Natural killer cell (primary cell): ENCODE results near the gene LEF1. TPM values are rescaled to one million over a fixed set of nuclear protein-coding genes. Genes with fewer than 3 reads are reported as not detected.

Source experiments
- ATAC-seq, 3 donors: fragments of 150-1000 bp in 2 of 3; fragments of 200-7000 bp in 1 of 3; cut with Tn5 transposase; 1 replicate in 1 of 3; 2 replicates in 2 of 3; pipeline ENCODE4 v1.10.0; 2021; ENCODE audit warnings: mild to moderate bottlenecking in 2 of 3, moderate library complexity in 2 of 3
- DNase-seq, 2 donors: peaks; one replicate each; pipeline versions ENCODE4 v3.0.0 to v3.0.0-alpha.2; 2013 to 2021; ENCODE audit warnings: mixed read lengths in 1 of 2
- H3K27ac ChIP-seq: one replicate; pipeline ENCODE4 v1.5.1; 2013; ENCODE audit warnings: mild to moderate bottlenecking, low read length
- H3K27me3 ChIP-seq: one replicate; pipeline ENCODE4 v1.6.1; 2013; ENCODE audit warnings: low read length; ENCODE audit not compliant: control insufficient read depth, insufficient read depth
- H3K36me3 ChIP-seq: one replicate; pipeline ENCODE4 v1.6.1; 2013; ENCODE audit warnings: low read length; ENCODE audit not compliant: control insufficient read depth, insufficient read depth
- H3K4me1 ChIP-seq: one replicate; pipeline ENCODE4 v1.6.1; 2013; ENCODE audit warnings: low read length; ENCODE audit not compliant: control insufficient read depth, insufficient read depth
- H3K4me3 ChIP-seq: one replicate; pipeline ENCODE4 v1.5.1; 2013; ENCODE audit warnings: low read length
- H3K9me3 ChIP-seq: one replicate; pipeline ENCODE4 v1.6.1; 2013; ENCODE audit warnings: low read length; ENCODE audit not compliant: control insufficient read depth, insufficient read depth
- H3K27ac Mint-ChIP-seq, 2 donors: one replicate each; pipeline ENCODE4 v1.8.0; 2022; ENCODE audit warnings: mild to moderate bottlenecking in 2 of 2, mixed read lengths in 2 of 2, moderate library complexity in 1 of 2
- H3K27me3 Mint-ChIP-seq, 2 donors: one replicate each; pipeline ENCODE4 v1.8.0; 2022; ENCODE audit warnings: low read depth in 2 of 2, mixed read lengths in 2 of 2
- H3K36me3 Mint-ChIP-seq: one replicate; pipeline ENCODE4 v1.8.0; 2022; ENCODE audit warnings: mixed read lengths
- H3K4me1 Mint-ChIP-seq, 2 donors: one replicate each; pipeline ENCODE4 v1.8.0; 2022; ENCODE audit warnings: mixed read lengths in 2 of 2
- H3K4me3 Mint-ChIP-seq: one replicate; pipeline ENCODE4 v1.8.0; 2022; ENCODE audit warnings: mild to moderate bottlenecking, moderate library complexity, mixed read lengths
- H3K9me3 Mint-ChIP-seq, 2 donors: one replicate each; pipeline ENCODE4 v1.8.0; 2022; ENCODE audit warnings: mixed read lengths in 2 of 2
- WGBS: methylation state at CpG from one replicate; pipeline ENCODE4 v1.1.7; 2013; ENCODE audit warnings: missing lambda C conversion rate; ENCODE audit not compliant: insufficient coverage; 5-methylcytosine and 5-hydroxymethylcytosine counted together
- intact Hi-C: fragments of 100-400 bp; cut with micrococcal nuclease; formaldehyde crosslinking; loops from one replicate; pipeline ENCODE4 v1.14.2; 2022
- total RNA-seq, 4 donors: library from RNA; stranded (reverse); fragments of 120-200 nt in 1 of 4; gene quantifications; one replicate each; pipeline versions ENCODE4 v1.2.3 to v1.2.4, GENCODE V29; 2013 to 2022
- TF ChIP-seq, protein P1 (sequence below): fragments of 200-600 bp; IDR thresholded peaks from one replicate; pipeline ENCODE4 v1.8.0; 2022; ENCODE audit warnings: antibody characterized with exemption

Gene LEF1
- total RNA-seq, 3 donors from 2014 or later (not counting 1 experiment from before 2014, with no cell fraction given) = 18.7 to 39.8 (median 24.5) TPM

DNA sequence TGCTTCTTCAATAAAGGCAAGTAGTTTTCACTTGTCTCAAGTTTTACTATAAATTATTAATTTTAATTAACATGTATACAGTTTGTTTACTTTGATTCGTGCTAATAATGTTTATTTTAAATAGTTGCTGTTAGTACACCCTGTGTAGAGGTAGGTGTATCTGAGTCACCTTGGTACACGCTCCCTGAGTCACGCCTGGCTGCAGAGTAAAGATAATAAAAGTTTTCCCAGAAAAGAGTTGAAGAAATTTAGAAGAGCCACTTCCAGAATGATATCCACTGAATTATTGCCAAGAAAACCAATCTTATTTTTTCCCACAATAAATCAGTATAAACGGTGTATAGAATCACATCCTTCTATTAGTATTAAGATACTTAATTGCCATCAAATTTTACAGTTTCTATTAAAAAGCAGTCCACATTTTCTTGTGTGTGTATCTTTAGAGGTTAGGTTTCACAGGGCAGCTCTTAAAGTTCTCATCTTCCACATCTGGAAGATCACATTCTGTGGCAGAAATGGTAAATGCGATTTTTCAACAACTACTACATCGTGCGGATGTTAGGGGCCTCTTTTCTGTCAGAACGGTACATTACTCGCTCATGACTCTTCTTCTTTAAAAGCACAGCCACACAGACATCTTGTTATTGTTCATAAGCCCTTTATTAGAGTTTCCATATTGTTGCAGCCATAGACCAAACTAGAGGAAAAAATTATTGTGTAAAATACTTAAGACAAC, 123.6 kb downstream of the LEF1 start:
- WGBS = 96% methylated on average over 8 of the region's 9 CpGs
- H3K4me3 Mint-ChIP-seq = no peak overlapping the region
- no peak overlapping the region for H3K27ac ChIP-seq

DNA sequence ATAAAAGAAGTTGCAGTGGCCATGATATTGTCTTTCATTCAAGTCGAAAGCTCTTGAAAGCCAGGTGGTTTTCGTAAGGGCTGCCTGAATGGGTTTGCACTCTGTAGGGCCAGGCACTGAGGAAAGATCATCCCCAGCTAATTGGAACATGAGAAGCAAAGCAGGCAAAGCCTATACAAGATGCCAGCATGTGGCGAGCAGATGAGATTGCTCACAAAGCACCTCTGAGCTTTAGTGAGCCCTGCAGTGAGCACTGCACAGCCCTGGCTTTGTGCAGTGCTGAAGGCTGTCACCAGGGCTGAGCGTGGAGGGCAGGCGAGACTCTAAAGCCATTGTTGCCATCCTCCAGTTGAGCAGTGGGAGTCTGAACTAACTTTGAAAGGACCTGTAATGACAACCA, 125.2 kb downstream of the LEF1 start:
- WGBS = 94% methylated on average over 5 of the region's 5 CpGs
- H3K27me3 Mint-ChIP-seq = no peaks in the 10 kb centered on the region
- no peak overlapping the region for H3K4me3 Mint-ChIP-seq
- intact Hi-C loops = no loop called here
- no peaks in the 10 kb centered on the region for H3K36me3 ChIP-seq
- no peak overlapping the region for H3K4me3 ChIP-seq
- H3K27ac Mint-ChIP-seq = peak overlapping the region in 1 of 2 donors; percentile 49
- no peaks in the 10 kb centered on the region for H3K4me1 ChIP-seq
- no peaks in the 10 kb centered on the region for H3K36me3 Mint-ChIP-seq
- no peaks in the 10 kb centered on the region for H3K27me3 ChIP-seq
- H3K27ac ChIP-seq = no peak overlapping the region
- H3K9me3 Mint-ChIP-seq = no peaks in the 10 kb centered on the region
- no peaks in the 10 kb centered on the region for H3K4me1 Mint-ChIP-seq
- no peak for ATAC-seq
- TF ChIP-seq, protein P1, sequence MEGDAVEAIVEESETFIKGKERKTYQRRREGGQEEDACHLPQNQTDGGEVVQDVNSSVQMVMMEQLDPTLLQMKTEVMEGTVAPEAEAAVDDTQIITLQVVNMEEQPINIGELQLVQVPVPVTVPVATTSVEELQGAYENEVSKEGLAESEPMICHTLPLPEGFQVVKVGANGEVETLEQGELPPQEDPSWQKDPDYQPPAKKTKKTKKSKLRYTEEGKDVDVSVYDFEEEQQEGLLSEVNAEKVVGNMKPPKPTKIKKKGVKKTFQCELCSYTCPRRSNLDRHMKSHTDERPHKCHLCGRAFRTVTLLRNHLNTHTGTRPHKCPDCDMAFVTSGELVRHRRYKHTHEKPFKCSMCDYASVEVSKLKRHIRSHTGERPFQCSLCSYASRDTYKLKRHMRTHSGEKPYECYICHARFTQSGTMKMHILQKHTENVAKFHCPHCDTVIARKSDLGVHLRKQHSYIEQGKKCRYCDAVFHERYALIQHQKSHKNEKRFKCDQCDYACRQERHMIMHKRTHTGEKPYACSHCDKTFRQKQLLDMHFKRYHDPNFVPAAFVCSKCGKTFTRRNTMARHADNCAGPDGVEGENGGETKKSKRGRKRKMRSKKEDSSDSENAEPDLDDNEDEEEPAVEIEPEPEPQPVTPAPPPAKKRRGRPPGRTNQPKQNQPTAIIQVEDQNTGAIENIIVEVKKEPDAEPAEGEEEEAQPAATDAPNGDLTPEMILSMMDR = no peak
- DNase-seq = peak in 1 of 2 donors; percentile 32
- H3K9me3 ChIP-seq = no peaks in the 10 kb centered on the region

More for the DNA sequence above, 123.6 kb downstream of the LEF1 start:
- Histone ChIP-seq H3K4me1 (no peaks in the 10 kb centered on the region), H3K4me3 (no peak overlapping the region), H3K27me3 (no peaks in the 10 kb centered on the region), H3K36me3 (no peaks in the 10 kb centered on the region), H3K9me3 (no peaks in the 10 kb centered on the region)
- Mint-ChIP-seq H3K9me3 (no peaks in the 10 kb centered on the region), H3K27ac (no peak overlapping the region), H3K36me3 (no peaks in the 10 kb centered on the region), H3K27me3 (no peaks in the 10 kb centered on the region), H3K4me1 (peaks cover 0 to 5% of the 10 kb centered on the region in 2 donors)
- DNase-seq = no peak
- intact Hi-C loops = no loop called here
- TF ChIP-seq, protein P1 = no peak
- ATAC-seq = no peak

DNA sequence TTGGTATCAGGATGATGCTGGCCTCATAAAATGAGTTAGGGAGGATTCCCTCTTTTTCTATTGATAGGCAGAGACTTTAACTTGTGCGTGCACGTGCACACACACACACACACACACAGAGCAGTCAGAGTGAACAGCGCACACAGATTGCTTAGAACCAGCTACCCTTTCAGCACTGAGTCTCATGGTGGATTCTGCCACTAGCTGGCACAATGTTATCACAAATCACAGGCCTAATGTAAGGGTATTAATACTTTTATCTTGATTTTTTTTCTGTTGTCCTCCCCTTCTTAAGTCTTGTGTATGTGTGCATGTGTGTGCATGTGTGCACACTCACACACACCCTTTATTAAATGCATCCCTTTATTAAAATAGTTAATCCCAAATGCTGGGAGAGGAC, 125.8 kb downstream of the LEF1 start:
- Mint-ChIP-seq H3K4me3 (no peak overlapping the region), H3K9me3 (no peaks in the 10 kb centered on the region), H3K4me1 (no peaks in the 10 kb centered on the region), H3K27ac (no peak overlapping the region), H3K36me3 (no peaks in the 10 kb centered on the region), H3K27me3 (no peaks in the 10 kb centered on the region)
- no peak overlapping the region for H3K4me3 ChIP-seq
- no peak overlapping the region for H3K27ac ChIP-seq
- 100% methylated on average over 3 of the region's 3 CpGs for WGBS
- ATAC-seq (no peak), DNase-seq (peak in 1 of 2 donors; percentile 38)
- TF ChIP-seq, protein P1 = no peak
- no peaks in the 10 kb centered on the region for H3K4me1 ChIP-seq
- intact Hi-C loops = no loop called here
- no peaks in the 10 kb centered on the region for H3K27me3 ChIP-seq
- no peaks in the 10 kb centered on the region for H3K36me3 ChIP-seq
- H3K9me3 ChIP-seq = no peaks in the 10 kb centered on the region

DNA sequence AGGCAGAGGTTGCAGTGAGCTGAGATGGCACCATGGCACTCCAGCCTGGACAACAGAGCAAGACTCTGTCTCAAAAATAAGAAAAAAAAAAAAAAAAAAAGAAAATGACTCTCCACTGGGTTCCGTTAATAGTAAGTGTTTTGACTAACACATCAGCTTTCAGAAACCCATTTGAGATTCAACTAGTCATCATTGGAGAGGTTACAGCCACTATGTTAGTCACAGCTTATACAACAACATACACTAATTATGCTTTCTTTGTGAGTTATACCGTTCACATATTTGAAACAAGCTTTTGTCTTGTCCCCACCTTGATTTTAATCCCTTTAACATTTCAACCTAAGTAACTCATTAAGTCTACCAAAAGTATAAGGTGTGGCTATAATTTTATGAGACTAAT, 130.8 kb downstream of the LEF1 start:
- Mint-ChIP-seq H3K9me3 (no peaks in the 10 kb centered on the region), H3K4me3 (no peak overlapping the region), H3K27me3 (no peaks in the 10 kb centered on the region), H3K27ac (no peak overlapping the region), H3K36me3 (no peaks in the 10 kb centered on the region), H3K4me1 (no peaks in the 10 kb centered on the region)
- TF ChIP-seq, protein P1 = no peak
- H3K4me3 ChIP-seq = no peak overlapping the region
- H3K27me3 ChIP-seq = no peaks in the 10 kb centered on the region
- intact Hi-C loops = no loop called here
- no peak overlapping the region for H3K27ac ChIP-seq
- H3K9me3 ChIP-seq = no peaks in the 10 kb centered on the region
- H3K36me3 ChIP-seq = peaks cover 11% of the 10 kb centered on the region
- DNase-seq = no peak
- no peak for ATAC-seq
- no CpG with 5 or more reads among the region's 2 CpGs for WGBS
- H3K4me1 ChIP-seq = no peaks in the 10 kb centered on the region
